Amniotic stem cell (primary cell): ENCODE results near the gene POLR1E.

Source experiments
- DNase-seq: peaks from one replicate; lab custom pipeline; 2025; lab: John Stamatoyannopoulos, UW

POLR1E gene

DNA sequence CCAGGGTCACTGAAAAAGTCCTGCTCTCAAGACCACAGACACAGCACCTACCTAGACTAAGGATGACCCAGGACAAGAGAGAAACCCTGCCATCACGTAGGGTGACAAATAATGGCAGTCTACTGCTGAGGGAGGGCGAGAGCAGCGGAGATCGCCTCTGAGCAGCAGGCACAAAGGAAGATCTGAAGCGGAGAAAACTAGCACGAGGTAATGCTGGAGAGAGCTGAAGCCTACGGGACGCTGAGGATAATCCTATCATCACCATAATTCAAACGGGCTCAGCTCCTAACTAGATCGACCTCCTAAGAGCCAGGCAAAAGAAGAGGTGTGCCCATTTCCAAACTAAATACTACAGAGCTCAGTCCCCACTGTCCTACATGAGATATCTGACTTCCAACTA lies 49.2 kb downstream of the POLR1E start:
- DNase-seq: no peak

DNA sequence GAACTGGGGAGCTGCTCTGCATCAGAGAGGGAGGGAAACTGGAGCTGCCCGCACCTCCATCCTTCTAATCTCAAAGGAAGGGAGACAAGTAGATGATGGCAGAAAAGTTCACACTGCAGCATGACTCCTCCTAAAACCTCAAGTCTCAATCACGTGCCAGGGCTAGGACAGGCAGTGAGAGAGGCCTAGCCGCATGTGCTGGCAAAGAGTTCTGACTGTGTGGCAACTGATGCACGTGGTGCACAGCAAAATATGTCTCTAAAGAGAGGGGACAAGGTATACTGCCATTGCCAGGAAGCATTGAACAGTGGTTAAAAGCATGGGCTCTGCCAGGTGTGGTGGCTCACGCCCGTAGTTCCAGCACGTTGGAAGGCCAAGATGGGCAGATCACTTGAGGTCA lies 52.4 kb downstream of the POLR1E start:
- no peak for DNase-seq

DNA sequence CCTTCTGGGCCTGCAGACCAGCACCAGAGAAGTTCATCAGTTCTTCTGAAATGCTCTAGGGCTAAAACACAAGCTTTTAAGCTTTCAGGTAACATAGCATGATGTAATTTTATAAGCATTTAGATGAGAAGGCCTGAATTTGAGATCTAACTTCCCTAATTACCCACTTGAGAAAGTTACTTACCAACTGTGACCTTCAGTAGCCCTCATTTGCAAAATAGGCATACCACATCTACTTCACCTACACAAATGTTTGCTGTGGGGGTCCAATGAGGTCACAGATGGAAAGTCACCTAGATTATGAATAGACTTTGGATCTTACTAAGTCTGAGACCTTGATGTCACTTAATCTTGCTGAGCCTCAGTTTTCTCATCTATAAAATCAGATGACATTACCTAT lies 53.9 kb downstream of the POLR1E start:
- DNase-seq: no peak

DNA sequence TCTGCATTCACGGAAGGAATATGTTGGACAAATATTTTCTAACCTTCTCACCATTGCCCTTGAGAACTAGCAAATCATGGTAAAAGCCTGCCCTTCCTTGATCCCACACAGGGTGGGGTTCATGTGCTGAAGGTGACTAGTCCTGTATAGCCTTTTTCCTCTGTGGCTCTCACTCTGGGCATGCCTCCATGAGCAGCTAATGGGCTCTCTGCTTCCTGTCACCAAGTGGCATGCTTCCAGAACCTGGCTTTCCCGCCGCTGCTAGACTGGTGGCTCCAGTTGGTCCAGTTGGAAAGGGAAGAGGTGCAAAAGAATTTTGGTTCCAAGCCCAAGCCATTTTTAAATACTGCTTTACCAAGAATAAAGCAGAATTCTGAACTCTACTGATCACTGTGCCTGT lies 54.9 kb downstream of the POLR1E start:
- no peak for DNase-seq

DNA sequence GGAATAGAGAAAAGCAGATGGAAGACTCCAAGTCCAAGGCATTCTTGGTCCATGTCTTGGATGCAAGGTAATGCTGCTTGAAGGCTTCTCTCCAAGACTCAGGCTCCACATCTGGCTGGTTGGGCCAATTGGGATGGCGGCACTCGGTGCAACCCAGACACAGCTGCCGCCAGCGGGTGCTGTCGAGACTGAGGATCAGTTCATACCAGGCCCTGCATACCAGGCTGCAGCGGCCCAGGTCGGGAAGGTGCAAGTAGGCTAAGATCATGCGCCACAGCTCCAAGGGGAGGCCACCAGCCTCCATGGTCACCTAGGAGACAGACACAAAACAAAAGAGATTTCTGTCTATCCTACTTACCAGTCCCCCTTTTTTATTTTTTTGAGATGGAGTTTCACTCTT lies 55.7 kb downstream of the POLR1E start:
- DNase-seq: no peak

DNA sequence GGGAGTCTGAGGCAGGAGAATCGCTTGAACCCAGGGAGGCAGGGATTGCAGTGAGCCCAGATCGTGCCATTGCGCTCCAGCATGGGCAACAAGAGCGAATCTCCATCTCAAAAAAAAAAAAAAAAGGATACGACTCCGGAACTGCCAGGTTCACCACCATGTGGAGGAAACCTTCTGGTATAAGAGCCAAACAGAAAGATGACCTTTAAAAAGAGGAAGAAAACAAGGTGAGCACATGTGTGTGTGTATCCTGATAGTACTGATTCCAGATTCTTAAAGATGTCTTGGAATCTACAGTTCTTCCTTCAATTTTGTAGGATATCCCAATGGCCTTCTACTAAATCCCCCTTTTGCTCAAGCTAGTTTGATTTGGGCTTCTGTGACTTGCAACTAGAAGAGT lies 56.7 kb downstream of the POLR1E start:
- DNase-seq: no peak

DNA sequence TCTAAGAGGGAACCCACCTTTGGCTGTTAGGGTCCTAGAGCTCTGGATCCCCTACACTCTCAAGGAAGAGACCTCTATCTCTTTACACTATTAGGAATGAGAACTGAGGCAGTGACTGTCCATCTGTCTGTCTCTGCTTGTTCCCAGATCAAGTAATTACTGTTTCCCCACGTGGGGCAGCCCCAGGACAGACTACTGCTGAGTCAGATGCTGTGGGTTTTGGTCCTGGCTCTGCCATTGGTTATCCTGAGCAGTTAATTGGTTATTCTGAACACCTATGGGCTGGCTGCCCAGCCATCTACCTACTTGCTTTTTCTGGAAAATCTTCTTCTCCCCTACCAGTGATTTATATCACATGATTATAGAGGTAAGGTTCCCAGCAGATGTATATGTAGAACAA lies 57.1 kb downstream of the POLR1E start:
- no peak for DNase-seq

DNA sequence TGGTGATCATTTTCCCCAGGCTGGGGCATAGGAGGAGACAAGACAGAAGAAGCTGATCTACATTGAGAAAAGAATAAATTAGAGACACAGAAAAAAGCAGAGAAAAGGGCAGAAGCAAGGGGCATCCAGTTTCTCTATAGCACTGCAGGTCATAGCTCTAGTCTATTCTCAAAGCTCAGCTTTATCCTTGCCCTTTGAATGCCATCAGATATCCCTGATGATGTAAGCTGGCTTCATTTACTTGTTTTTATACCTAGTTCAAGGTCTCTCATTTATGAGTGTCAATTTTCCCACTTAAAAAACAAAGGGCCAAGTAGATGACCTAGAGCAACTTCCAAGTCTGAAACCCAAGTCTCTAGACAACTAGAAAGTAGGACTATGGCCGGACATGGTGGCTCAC lies 57.7 kb downstream of the POLR1E start:
- DNase-seq: no peak

DNA sequence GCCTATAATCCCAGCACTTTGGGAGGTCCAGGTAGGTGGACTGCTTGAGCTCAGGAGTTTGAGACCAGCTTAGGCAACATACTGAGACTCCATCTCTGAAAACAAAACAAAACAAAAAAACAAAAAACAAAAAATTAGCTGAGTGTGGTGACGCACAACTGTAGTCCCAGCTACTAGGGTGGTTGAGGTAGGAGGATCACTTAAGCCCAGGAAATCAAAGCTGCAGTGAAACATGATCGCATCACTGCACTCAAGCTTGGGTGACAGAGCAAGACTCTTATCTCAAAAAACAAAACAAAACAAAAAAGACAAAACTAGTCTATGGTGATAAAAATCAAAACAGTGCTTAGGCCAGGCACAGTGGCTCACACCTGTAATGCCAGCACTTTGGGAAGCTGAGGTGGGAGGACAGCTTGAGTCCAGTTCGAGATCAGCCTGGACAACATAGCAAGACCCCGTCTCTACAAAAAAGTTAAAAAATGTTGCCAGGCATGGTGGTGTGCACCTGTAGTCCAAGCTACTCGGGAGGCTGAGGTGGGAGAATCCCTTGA lies 61.7 kb downstream of the POLR1E start:
- DNase-seq: no peak

DNA sequence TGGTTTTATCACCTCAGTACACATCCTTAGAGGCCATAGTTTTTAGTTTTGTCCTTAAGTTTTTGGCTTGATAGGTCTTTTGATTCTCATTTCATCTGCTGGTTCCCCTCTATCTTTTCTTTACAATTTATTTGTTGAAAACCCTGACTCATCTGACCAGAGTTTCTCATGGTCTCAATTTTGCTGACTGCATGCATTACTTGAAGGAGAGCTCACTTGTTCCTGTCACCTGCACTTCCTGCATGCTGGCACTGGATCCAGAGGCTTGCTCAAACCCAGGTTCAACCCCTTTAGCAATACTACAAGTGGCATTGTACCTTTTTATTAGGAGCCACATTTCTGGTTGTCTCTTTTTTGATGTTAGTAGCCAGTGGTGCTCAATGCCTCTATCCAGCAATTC lies 63.8 kb downstream of the POLR1E start:
- DNase-seq: no peak

DNA sequence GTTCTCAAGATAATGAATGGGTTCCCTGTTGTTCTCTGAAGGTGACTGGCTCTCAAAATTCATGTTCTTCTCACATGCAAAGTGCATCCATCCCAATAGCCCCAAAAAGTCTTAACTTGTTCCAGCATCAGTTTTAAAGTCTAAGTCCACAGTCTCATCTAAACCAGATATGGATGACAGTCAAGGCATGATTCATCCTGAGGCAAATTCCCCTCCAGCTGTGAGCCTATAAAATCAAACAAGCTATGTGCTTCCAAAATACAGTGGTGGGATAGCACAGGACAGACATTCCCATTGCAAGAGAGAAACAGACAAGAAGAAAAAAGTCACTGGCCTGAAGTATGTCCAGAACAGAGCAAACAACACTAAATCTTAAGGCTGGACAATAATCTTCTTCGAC lies 65.0 kb downstream of the POLR1E start:
- DNase-seq: no peak

DNA sequence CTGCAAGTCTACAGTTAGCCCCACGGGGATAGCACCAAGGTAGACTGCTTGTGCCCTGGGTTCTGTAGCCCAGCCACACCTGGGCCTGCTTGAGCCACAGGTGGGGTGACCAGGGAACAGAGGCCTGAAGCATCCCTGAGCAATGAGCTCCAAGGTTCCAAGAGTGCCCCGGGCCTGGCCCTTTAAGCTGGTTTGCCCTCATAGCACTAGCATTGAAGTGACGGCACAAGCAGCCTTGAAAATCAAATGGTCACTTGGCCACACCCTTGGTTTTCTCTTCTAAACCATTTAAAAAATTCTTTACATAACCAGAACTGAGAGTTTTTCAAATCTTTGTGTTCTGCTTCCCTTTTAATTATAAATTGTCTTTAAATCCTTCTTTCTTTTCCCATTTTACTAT lies 65.7 kb downstream of the POLR1E start:
- no peak for DNase-seq

DNA sequence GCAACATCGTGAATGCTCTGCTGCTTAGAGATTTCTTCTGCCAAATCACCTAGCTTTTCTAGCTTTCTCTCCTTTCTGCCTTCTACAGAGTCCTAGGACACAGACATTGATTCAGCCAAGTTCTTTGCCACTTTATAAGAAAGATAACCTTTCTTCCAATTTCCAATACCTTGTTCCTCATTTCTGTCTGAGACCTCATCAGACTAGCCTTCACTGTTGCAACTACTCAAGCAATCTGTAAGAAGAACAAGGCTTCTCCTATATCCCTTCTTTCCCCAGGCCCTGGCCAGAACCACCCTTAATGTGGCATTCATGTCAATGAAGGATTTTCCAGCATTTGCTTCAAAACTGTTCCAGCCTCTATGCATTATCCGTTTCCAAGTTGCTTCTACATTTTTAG lies 66.1 kb downstream of the POLR1E start:
- DNase-seq: no peak
